Pancreas (tissue), 10 donors: ENCODE data around the gene PLEKHO1. TPM values are rescaled to one million over a fixed set of nuclear protein-coding genes. Genes with fewer than 3 reads are reported as not detected.
"Not testable (repeated sequence)": the region's sequence is repeated elsewhere in the genome, so short reads cannot be mapped to it uniquely, and the experiment has no call there.

Experiments used
- ATAC-seq, 4 donors: fragments of 200-7000 bp; cut with Tn5 transposase; one replicate each; pipeline versions ENCODE4 v1.8.0 to v1.9.1; 2020; ENCODE audit warnings: mild to moderate bottlenecking in 4 of 4, moderate library complexity in 4 of 4
- DNase-seq, 6 donors: peaks; one replicate each; pipeline ENCODE4 v3.0.0-alpha.2; 2020
- FAIRE-seq: peaks from 2 replicates; lab custom pipeline; 2012; peaks lifted over from hg19 to GRCh38; lab: Jason Lieb, UNC
- H3K27ac ChIP-seq, 4 donors: fragments of 200-600 bp; sonication (generic); 1 replicate in 3 of 4; 2 replicates in 1 of 4; pipeline versions ENCODE4 v1.5.0 to v1.8.0; 2020
- H3K27me3 ChIP-seq, 4 donors: fragments of 200-600 bp; one replicate each; pipeline ENCODE4 v1.8.0; 2021
- H3K36me3 ChIP-seq, 3 donors: fragments of 200-600 bp; sonication (generic) in 1 of 3; one replicate each; pipeline versions ENCODE4 v1.5.0 to v1.8.0; 2020 to 2021
- H3K4me1 ChIP-seq, 3 donors: fragments of 200-600 bp; one replicate each; pipeline ENCODE4 v1.8.0; 2021
- H3K4me3 ChIP-seq, 4 donors: fragments of 200-600 bp; sonication (generic) in 2 of 4; one replicate each; pipeline versions ENCODE4 v1.5.0 to v1.8.0; 2020 to 2021
- H3K9me3 ChIP-seq, 4 donors: fragments of 200-600 bp; one replicate each; pipeline ENCODE4 v1.8.0; 2021
- WGBS, 2 donors: extraction: QIAGEN DNeasy Blood & Tissue Kit; methylation state at CpG; one replicate each; pipeline ENCODE4 v1.1.7; 2013; 5-methylcytosine and 5-hydroxymethylcytosine counted together
- intact Hi-C, 3 donors: fragments of 100-400 bp; cut with DNase I; formaldehyde crosslinking; loops; one replicate each; pipeline versions ENCODE4 v1.11.1 to v1.14.2; 2022
- polyA plus RNA-seq, 2 donors: library from polyadenylated mRNA; stranded (reverse); fragments of 200-250 nt; gene quantifications; one replicate each; pipeline ENCODE4 v1.2.3, GENCODE V29; 2013
- total RNA-seq, 6 donors: library from RNA; stranded (reverse); fragmentation: NEBNext Ultra II Directional in 4 of 6; extraction: Animal tissue kit (Norgen Biotek cat#: 25700) in 4 of 6; gene quantifications; one replicate each; pipeline versions ENCODE4 v1.2.1 to v1.2.4, GENCODE V29; 2021 to 2023
- TF ChIP-seq, protein P1 (sequence below), 4 donors: fragments of 200-600 bp; sonication (generic) in 3 of 4; IDR thresholded peaks; one replicate each; pipeline versions ENCODE4 v1.5.0 to v1.8.0; 2021; ENCODE audit warnings: antibody characterized with exemption in 4 of 4
- donor health status: healthy with polysubstance abuse.
- donor health status: DM: no; HTN: no; CAD: no; lungs with moderate emphysema.
- donor health status: DM: no; HTN: no; CAD: no.
- donor health status: control.
- donor health status: control.
- donor health status: Bipolar disorder and iron deficiency.
- donor health status: DM: yes; HTN: yes; CAD: no.
- donor health status: DM: no; HTN: no; CAD: no.
- donor health status: DM: no; HTN: no; CAD: no.
- donor health status: DM: yes; HTN: yes; CAD: no.

The PLEKHO1 gene
- total and polyA plus RNA-seq, 8 donors, result 1.2 to 16.1 (median 7.3) TPM

DNA sequence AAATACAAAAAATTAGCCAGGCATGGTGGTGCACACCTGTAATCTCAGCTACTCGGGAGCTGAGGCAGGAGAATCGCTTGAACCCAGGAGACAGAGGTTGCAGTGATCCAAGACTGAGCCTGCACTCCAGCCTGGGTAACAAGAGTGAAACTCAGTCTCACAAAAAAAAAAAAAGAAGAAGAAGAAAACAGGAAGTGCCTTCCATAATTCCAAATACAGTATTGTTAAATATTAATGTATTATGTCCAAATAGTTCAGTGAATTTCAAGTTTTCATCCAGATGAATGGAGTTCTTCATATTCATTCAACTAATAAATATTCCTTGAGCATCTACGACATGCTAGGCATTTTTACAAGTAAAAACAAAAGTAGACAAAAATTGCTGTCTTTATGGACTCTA, 33.3 kb downstream of the PLEKHO1 start:
- intact Hi-C loops, result loop anchor here in 1 of 3 donors (10.0 kb wide), 1 partner anchor 108 kb away; no protein-coding TSS in a partner anchor
- no peak overlapping the region for H3K4me3 ChIP-seq

DNA sequence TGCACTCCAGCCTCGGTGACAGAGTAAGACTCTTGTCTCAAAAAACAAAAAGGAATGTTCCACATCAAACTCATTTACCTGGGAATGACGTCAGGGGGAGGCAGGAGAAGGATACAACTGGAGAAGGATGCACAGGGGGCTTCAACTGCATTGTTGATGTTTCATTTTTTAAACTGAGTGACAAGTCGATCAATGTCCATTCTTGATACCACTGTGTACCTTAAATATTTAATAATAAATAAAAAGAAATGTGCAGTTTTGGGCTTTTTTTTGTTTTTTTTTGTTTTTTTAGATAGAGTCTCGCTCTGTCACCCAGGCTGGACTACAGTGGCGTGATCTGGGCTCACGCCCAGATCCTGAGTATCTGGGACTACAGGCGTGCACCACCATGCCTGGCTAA, 35.8 kb downstream of the PLEKHO1 start:
- Histone ChIP-seq H3K27ac (no peak overlapping the region), H3K27me3 (no peaks in the 10 kb centered on the region), H3K4me1 (peaks cover 0 to 6% (median 0%) of the 10 kb centered on the region in 3 donors), H3K4me3 (no peak overlapping the region), H3K36me3 (no peaks in the 10 kb centered on the region), H3K9me3 (no peaks in the 10 kb centered on the region)
- intact Hi-C loops, result loop anchor here in 1 of 3 donors (10.0 kb wide), 1 partner anchor 111 kb away; no protein-coding TSS in a partner anchor
- TF ChIP-seq, protein P1, sequence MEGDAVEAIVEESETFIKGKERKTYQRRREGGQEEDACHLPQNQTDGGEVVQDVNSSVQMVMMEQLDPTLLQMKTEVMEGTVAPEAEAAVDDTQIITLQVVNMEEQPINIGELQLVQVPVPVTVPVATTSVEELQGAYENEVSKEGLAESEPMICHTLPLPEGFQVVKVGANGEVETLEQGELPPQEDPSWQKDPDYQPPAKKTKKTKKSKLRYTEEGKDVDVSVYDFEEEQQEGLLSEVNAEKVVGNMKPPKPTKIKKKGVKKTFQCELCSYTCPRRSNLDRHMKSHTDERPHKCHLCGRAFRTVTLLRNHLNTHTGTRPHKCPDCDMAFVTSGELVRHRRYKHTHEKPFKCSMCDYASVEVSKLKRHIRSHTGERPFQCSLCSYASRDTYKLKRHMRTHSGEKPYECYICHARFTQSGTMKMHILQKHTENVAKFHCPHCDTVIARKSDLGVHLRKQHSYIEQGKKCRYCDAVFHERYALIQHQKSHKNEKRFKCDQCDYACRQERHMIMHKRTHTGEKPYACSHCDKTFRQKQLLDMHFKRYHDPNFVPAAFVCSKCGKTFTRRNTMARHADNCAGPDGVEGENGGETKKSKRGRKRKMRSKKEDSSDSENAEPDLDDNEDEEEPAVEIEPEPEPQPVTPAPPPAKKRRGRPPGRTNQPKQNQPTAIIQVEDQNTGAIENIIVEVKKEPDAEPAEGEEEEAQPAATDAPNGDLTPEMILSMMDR (IDR thresholded peaks at IDR 0.05), result no peak
- DNase-seq, result no peak
- ATAC-seq, result no peak
- FAIRE-seq, result no peak
- WGBS, 2 donors, result 68 to 70% methylated on average over 7 of the region's 7 CpGs

More for the DNA sequence above, 33.3 kb downstream of the PLEKHO1 start:
- Histone ChIP-seq H3K27ac (no peak overlapping the region), H3K36me3 (no peaks in the 10 kb centered on the region), H3K4me1 (peaks cover 0 to 6% (median 0%) of the 10 kb centered on the region in 3 donors), H3K27me3 (no peaks in the 10 kb centered on the region), H3K9me3 (no peaks in the 10 kb centered on the region)
- ATAC-seq (no peak), FAIRE-seq (no peak), DNase-seq (no peak)
- 70 to 77% methylated on average over 3 of the region's 3 CpGs for WGBS, 2 donors
- TF ChIP-seq, protein P1 (IDR thresholded peaks at IDR 0.05), result no peak

DNA sequence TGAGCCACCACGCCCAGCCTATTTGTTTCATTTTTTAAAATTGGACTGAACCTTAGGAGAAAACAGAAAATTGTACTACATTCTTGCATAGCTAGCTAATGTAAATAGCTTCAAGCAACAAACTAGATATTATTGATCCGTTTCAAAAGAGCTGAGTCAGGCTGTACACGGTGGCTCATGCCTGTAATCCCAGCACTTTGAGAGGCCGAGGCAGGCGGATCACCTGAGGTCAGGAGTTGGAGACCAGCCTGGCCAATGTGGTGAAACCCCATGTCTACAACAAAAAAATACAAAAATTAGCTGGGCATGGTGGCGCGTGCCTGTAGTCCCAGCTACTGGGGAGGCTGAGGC, 36.7 kb downstream of the PLEKHO1 start:
- peak overlapping the region in 1 of 4 donors; percentile 46 for H3K27ac ChIP-seq
- H3K4me1 ChIP-seq, DNase-seq, H3K27me3 ChIP-seq, H3K9me3 ChIP-seq, H3K36me3 ChIP-seq, FAIRE-seq, H3K4me3 ChIP-seq: not testable (repeated sequence)
- 50 to 51% methylated on average over 7 of the region's 7 CpGs for whole genome bisulfite sequencing, 2 donors
- ATAC-seq, result peak; percentile 19 to 55 (median 49)
- intact Hi-C loops, result loop anchor here in 1 of 3 donors (10.0 kb wide), 1 partner anchor 112 kb away; no protein-coding TSS in a partner anchor

DNA sequence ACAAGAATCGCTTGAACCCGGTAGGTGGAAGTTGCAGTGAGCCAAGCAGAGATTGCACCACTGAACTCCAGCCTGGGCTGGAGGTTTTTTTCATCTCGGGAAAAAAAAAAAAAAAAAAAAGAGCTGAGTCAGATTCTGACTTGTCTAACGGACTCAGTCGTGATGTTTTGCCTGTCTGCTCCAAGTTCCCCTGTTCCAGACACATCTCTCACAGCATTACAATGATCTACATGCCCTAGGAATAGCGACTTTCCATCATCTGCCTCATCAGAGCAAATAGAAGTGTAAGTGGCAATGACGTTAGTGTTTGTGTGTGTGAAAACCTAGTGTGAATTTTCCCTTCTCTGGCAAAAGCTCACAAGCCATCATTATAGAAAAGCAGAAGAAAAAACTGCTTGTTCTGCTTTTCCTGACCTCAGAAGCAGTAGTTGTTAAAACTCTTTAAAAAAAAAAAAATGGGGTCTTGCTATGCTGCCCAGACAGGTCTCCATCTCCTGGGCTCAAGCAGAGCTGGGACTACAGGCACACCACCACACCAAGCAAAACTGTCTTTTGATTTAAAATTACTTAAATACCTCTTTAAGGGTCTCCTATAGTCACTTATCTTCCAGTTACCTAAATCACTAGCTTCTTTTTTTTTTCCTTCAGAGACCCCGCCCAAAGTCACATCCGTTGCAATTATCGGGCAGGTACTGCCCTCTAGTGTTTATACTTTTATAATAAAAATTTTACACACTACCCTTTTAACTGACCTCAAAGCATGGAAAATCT, 37.3 kb downstream of the PLEKHO1 start:
- ATAC-seq (peak; percentile 70 to 86 (median 82)), DNase-seq (no peak), FAIRE-seq (no peak)
- Histone ChIP-seq H3K27ac (peak overlapping the region in 1 of 4 donors; percentile 46), H3K27me3 (no peaks in the 10 kb centered on the region), H3K4me1 (peaks cover 0 to 6% (median 0%) of the 10 kb centered on the region in 3 donors), H3K4me3 (no peak overlapping the region), H3K9me3 (no peaks in the 10 kb centered on the region), H3K36me3 (no peaks in the 10 kb centered on the region)
- TF ChIP-seq, protein P1 (IDR thresholded peaks at IDR 0.05), result peak in 3 of 4 donors; percentile 16 to 35 (median 28)
- WGBS, 2 donors, result 27 to 32% methylated on average over 10 of the region's 10 CpGs
- intact Hi-C loops, result loop anchor here in 1 of 3 donors (10.0 kb wide), 1 partner anchor 112 kb away; no protein-coding TSS in a partner anchor

DNA sequence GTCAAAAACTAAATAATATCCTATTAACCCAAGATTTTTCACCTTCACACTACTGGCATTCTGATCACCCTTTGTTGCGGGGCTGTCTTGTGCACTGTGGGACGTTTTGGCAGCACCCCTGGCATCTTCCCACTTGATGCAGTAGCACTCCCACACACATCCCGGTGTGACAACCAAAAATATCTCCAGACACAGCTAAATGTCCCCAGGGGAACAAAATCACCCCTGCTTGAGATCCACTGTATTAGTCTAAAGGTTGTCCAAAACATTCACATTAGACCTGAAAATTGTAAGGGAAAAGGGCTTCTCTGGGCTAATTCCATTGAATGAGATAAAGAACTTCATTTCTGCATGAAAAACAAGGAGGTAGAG, 37.8 kb downstream of the PLEKHO1 start:
- TF ChIP-seq, protein P1 (IDR thresholded peaks at IDR 0.05), result no peak
- Histone ChIP-seq H3K4me3 (no peak overlapping the region), H3K36me3 (no peaks in the 10 kb centered on the region), H3K4me1 (peaks cover 0 to 6% (median 0%) of the 10 kb centered on the region in 3 donors), H3K9me3 (no peaks in the 10 kb centered on the region), H3K27ac (no peak overlapping the region), H3K27me3 (no peaks in the 10 kb centered on the region)
- 22 to 24% methylated on average over 3 of the region's 3 CpGs for WGBS, 2 donors
- no peak for DNase-seq
- ATAC-seq, result peak in 3 of 4 donors; percentile 15 to 30 (median 19)
- FAIRE-seq, result no peak
- intact Hi-C loops, result loop anchor here in 1 of 3 donors (10.0 kb wide), 1 partner anchor 113 kb away; no protein-coding TSS in a partner anchor
